NT2/D1 (cell line): ENCODE results near the gene RFLNA.

Source experiments
- DNase-seq: peaks from one replicate; pipeline ENCODE4 v3.0.0-alpha.2; 2011; ENCODE audit warnings: low read depth, low spot score
- H3K27me3 ChIP-seq: 2 replicates; pipeline ENCODE4 v1.6.0; 2011; ENCODE audit warnings: mild to moderate bottlenecking; ENCODE audit not compliant: insufficient read length, insufficient read depth
- H3K36me3 ChIP-seq: 2 replicates; pipeline ENCODE4 v1.6.1; 2011; ENCODE audit warnings: mild to moderate bottlenecking, low read length, mixed read lengths; ENCODE audit not compliant: insufficient read depth, insufficient read length
- H3K4me1 ChIP-seq: 2 replicates; pipeline ENCODE4 v1.5.1; 2011; ENCODE audit not compliant: insufficient read depth, insufficient read length
- H3K4me3 ChIP-seq: 2 replicates; pipeline ENCODE4 v1.5.1; 2011; ENCODE audit warnings: low read depth; ENCODE audit not compliant: insufficient read length
- H3K9ac ChIP-seq: 2 replicates; pipeline ENCODE4 v1.6.0; 2011; ENCODE audit warnings: low read depth; ENCODE audit not compliant: insufficient read length
- H3K9me3 ChIP-seq: 2 replicates; pipeline ENCODE4 v1.5.1; 2011; ENCODE audit warnings: mild to moderate bottlenecking, low read length; ENCODE audit not compliant: insufficient read depth
- SUZ12 ChIP-seq: IDR thresholded peaks from 2 replicates; pipeline ENCODE4 v1.6.1; 2011; ENCODE audit not compliant: insufficient read length, insufficient read depth; ENCODE audit errors: extremely low read depth
- YY1 ChIP-seq: IDR thresholded peaks from 2 replicates; pipeline ENCODE4 v1.6.1; 2011; ENCODE audit not compliant: insufficient read length, insufficient read depth
- ZNF274 ChIP-seq: IDR thresholded peaks from 2 replicates; pipeline ENCODE4 v1.6.1; 2011; ENCODE audit warnings: mild to moderate bottlenecking, low read depth, low read length

The RFLNA gene

DNA sequence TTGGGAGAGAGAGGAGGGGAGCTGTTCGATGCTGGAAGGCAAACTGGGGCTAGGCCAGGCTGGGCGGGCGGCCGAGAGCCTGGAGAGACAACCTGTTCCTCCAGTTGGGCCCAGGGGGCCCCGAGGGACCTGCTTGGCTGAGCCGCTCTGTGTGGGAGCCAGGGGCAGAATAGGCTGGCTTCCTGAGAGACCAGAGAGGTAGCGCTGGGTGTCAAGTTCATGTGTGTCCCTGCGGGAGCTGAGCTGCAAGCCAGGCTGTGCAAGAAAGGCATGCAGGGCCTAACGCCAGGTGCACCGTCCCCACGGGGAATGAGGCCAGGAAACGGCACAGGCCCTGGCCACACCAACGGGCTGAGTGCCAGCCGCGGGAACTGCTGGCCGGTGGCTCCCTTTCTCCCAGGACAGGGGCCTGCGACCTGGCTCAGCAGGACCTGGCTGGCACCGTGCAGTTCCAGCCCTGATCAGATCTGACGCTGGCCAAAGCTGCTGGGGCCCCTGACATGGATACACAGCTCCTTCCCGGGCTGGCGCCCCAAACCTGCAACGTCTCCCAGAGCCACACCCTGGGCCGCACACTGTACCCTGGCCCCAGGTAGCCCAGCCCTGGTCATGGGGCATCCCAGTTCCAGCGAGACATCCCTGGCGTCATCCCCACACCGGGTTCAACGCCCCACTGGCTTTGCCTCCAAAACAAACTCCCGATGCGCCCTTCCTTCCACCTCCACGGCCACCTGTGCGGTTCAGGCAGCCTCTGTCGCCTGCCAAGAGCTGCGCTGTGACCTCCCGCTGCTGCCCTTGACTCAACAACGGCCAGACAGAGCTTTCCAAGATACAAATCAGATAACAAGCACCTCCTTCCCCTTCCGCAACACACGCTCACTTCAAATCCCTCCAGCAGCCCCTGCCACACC is 65.0 kb downstream of the RFLNA start:
- DNase-seq = no peak
- peaks cover 10% of the 10 kb centered on the region for H3K4me1 ChIP-seq
- H3K36me3 ChIP-seq = peaks cover 95% of the 10 kb centered on the region
- H3K27me3 ChIP-seq = no peaks in the 10 kb centered on the region
- H3K9ac ChIP-seq = no peak overlapping the region
- no peaks in the 10 kb centered on the region for H3K9me3 ChIP-seq
- H3K4me3 ChIP-seq = no peak overlapping the region
- TF ChIP-seq ZNF274 (no peak), YY1 (no peak), SUZ12 (no peak)

DNA sequence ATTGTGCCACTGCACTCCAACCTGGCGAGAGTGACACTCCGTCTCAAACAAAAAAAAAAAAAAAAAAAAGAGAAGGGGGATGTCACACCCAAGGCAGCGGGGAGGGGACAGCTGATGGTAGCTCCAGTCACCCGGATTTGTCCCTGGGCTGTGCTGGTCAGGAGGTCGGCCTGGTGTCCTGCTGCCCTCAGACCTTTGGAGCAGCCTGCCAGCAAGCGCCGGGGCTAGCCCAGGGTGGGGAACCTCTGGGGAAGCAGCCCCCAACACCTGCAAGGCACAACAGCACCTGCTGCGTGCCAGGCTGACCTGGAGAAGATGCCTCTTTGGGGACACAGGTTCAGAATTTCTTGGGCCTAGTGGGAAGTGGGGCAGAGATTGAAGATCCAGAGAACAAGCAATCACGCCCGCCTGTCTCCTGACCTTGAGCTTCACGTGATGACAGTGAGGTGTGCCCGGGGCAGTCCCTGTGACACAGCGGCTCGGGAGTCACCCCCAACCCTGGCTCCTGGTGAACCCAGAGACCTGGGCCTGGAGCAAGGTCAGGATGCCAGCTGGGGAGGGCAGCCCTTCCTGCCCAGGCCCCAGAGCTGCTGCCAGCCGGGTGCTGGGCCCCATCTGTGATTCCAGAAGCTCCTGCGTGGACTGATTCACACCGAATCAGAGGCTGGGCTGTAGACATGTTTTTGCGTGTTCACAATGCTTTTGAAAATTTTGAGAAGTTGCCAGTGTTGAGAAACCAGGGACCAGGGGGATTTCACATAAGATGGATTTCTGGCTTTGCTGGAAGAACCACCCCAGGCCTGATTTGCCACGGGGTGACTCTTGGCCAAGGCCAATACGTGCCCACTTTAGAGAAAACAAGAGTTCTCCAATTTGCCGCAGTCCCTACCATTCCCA is 66.4 kb downstream of the RFLNA start:
- H3K9ac ChIP-seq = no peak overlapping the region
- TF ChIP-seq YY1 (no peak), ZNF274 (no peak), SUZ12 (no peak)
- peaks cover 95% of the 10 kb centered on the region for H3K36me3 ChIP-seq

DNA sequence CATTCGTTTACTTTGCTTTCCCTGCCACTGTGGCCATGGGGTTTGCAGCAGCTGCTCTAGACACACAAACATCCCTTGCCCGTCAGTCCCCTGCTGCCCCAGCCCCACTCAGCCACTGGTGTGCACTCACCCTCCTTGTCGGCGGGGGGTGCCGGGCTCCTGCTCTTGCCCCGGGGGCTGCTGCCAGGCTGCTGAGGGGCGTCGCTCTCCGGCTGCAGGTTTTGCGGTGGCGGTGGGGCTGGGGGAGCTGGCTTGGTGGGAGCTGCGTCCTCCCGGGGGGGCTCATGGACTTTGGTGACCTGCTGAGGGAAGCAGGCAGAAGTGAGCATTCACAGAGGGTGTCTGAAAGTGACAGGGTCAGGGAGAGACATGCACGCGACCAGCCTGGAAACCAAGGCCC is 67.1 kb downstream of the RFLNA start:
- no peak overlapping the region for H3K4me3 ChIP-seq
- H3K36me3 ChIP-seq = peaks cover 95% of the 10 kb centered on the region
- no peak for DNase-seq
- H3K9ac ChIP-seq = no peak overlapping the region
- no peak for TF ChIP-seq SUZ12
- TF ChIP-seq YY1 = no peak
- no peak for TF ChIP-seq ZNF274
- no peaks in the 10 kb centered on the region for H3K27me3 ChIP-seq
- peaks cover 8% of the 10 kb centered on the region for H3K4me1 ChIP-seq
- no peaks in the 10 kb centered on the region for H3K9me3 ChIP-seq

More for the DNA sequence above, 66.4 kb downstream of the RFLNA start:
- Histone ChIP-seq H3K9me3 (no peaks in the 10 kb centered on the region), H3K4me3 (no peak overlapping the region), H3K27me3 (no peaks in the 10 kb centered on the region), H3K4me1 (peaks cover 8% of the 10 kb centered on the region)
- no peak for DNase-seq

DNA sequence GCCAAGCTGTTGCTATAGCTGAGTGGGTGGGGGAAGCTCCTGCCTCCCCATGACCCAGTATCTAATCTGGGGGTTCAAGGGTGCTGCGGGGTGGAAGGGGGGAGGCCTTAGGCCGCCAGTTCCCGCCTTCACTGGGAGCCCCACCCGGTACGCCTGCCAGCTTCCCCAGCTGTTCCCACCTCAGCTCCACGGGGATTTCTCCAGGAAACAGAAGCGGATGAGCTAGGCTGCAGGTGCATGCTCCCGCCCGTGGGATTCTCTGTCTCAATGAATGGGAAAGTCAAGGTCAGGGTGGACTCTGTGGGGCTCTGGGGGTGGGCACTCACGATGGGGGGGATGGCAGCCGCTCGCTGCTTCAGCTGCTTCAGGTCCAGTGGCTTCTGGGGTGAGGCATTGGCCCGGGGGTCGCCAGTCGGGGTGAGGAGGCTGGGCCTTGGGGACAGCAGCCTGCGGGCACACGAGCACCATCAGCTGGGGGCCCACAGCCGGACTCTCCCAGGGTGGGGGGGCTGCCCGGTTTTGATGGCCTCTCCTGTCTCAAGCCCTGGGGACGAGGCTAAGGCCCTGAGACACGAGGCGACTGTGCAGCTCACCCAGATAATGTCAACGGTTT is 68.6 kb downstream of the RFLNA start:
- H3K4me1 ChIP-seq = peaks cover 11% of the 10 kb centered on the region
- peaks cover 93% of the 10 kb centered on the region for H3K36me3 ChIP-seq
- H3K27me3 ChIP-seq = no peaks in the 10 kb centered on the region
- no peaks in the 10 kb centered on the region for H3K9me3 ChIP-seq
- no peak for DNase-seq
- H3K4me3 ChIP-seq = no peak overlapping the region
- no peak for TF ChIP-seq YY1
- no peak for TF ChIP-seq ZNF274
- TF ChIP-seq SUZ12 = no peak
- no peak overlapping the region for H3K9ac ChIP-seq

DNA sequence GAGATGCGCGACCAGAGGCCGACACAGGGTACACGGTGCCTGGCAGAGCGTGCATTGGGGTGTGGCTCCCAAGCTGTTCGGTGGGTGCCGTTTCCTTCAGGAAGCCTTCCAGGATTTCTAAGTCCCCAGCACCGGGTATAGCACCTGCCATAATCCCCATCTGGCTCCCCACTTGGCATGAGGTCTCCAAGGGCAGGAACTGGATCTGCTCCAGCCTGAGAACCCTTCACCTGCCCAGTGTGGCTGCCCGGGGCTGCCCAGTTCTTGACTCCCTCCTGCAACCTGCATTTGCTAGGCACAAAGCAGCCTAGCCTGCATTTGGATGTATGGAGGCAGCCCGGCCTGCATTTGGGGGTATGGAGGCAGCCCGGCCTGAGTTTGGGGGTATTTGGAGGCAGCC is 69.7 kb downstream of the RFLNA start:
- Histone ChIP-seq H3K27me3 (no peaks in the 10 kb centered on the region), H3K4me1 (peaks cover 14% of the 10 kb centered on the region), H3K9me3 (no peaks in the 10 kb centered on the region), H3K36me3 (peaks cover 93% of the 10 kb centered on the region), H3K9ac (no peak overlapping the region), H3K4me3 (no peak overlapping the region)
- no peak for DNase-seq
- TF ChIP-seq SUZ12 (no peak), ZNF274 (no peak), YY1 (no peak)
